Stimulated activated CD8-positive, alpha-beta memory T cell treated with anti-CD3 and anti-CD28 coated beads, Interleukin-15, amount 100 ng/mL, for 1 hour (primary cell): ENCODE results near the gene LYPD3.
A peak's percentile ranks its signal among the peaks of the same experiment; 100 is the strongest.

Experiments used
- DNase-seq: peaks from one replicate; pipeline ENCODE4 v3.0.0-alpha.2; 2020; ENCODE audit warnings: low read depth

Gene LYPD3

DNA sequence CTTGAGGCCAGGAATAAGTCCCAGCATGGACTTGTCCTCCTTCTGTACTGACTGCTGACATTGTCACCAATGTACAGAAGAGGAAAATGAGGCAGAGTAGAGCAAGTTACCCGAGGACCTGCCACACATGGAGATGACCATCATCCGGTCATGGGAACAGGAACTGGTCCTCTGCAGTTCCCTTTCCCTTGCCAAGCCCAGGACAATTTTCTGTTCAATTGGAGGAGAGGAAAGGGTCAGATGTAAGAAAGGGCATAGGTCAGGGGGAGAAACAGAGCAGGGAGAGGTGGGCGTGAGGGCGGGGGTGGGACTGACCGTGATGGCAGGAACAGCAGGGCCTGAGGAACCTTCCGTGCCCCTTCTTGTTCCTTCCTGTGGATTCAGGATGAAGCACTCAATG, 20.5 kb upstream of the LYPD3 start:
- no peak for DNase-seq

DNA sequence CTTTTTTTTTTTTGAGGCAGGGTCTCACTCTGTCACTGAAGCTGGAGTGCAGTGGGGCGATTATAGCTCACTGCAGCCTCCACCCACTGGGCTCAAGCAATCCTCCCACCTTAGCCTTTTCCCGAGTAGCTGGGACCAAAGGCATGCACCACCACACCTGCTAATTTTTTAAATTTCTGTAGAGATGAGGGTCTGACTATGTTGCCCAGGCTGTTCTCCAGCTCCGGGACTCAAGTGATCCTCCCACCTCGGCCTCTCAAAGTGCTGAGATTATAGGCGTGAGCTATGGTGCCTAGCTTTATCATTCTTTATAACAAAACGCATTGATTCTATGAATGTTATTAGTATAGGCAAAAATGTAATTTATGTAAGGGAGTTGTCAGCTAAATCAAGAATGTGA, 17.9 kb upstream of the LYPD3 start:
- no peak for DNase-seq

DNA sequence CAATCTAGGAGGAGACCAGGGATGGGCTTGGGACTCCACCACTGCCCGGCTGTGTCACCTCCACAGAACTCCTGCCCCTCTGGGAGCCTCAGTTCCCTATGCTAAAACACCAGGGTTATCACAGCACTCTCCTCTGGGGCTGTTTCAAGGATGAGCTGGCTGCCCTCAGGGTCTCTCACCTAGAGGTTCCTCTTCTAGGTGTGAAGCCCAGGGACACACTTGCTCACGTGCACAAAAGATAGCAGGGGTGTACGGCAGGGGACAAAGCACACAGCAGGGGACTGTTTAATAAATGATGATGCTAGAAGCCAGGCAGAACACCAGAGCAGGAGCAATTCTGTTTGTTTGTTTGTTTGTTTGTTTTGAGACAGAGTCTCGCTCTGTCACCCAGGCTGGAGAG, 16.8 kb upstream of the LYPD3 start:
- no peak for DNase-seq

DNA sequence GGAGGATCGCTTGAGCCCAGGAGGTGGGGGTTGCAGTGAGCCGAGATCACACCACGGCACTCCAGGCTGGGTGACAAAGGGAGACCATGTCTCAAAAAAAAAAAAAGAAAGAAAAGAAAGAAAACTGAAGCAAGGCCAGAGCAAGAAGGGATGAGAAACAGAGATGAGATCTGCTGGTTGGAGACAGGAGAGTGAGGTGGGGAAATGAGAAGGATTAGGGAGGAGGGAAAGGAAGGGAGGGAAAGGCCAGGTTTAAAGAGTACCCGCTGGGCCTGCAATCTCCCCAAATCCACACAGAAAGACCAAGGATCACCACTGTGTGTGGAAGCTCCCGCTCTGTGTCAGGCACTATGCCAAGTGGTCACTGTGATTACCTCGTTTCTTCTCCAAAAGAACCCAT, 16.3 kb upstream of the LYPD3 start:
- DNase-seq: no peak

DNA sequence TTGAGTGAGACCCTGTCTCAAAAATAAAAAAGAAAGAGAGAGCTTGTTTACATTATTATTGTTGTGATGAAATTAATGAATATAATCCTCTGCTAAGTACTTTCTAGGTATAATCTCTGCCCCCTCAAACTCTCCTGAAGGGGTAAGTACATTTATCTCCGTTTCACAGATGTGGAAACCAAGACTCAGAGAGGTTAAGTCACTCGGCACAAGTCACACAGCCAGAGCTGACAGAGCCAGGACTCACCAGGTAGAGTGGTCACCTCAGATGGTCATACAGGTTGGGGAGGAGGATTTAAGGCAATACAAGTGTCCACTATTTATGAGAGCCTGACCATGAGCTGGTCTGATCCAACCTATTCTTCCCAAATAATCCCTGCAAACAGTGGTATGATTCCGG, 15.2 kb upstream of the LYPD3 start:
- no peak for DNase-seq

DNA sequence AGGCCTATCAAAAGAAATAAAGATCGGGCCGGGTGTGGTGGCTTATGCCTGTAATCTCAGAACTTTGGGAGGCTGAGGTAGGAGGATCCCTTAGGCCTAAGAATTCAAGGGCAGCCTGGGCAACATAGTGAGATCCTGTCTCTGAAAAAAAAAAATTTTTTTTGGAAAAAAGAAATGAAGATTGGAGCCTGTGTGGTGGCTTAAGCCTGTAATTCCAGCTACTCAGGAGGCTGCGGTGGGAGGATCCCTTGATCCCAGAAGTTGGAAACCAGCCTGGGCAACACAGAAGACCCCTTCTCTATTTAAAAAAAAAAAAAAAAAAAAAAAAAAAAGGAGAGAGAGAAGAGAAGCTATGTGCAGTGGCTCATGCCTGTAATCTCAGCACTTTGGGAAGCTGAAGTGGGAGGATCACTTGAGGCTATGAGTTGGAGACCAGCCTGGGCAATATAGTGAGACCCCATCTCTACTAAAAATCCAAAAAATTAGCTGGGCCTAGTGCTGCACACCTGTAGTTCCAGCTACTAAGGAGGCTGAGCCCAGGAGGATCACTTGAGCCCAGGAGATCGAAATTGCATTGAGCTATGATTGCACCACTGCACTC, 14.7 kb upstream of the LYPD3 start:
- no peak for DNase-seq

DNA sequence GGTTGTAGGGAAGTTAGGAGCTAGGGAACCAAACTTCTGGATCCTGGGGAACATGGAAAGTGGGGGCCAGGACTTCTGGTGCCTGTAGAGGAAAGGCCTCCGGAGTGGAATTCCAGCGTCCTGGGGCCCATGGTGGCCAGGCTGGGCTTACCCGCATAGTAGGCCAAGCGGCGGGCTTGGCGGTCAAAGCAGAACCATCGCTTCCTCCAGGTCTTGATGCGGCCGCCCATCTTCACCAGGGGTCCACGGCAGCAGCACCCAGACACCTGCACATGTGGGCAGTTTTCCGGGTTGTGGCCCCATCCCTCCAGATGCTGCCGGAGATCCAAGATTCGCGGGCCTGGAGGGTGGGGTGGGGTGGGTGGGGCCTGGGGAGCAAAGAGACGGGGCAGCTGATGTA, 13.8 kb upstream of the LYPD3 start:
- DNase-seq: no peak

DNA sequence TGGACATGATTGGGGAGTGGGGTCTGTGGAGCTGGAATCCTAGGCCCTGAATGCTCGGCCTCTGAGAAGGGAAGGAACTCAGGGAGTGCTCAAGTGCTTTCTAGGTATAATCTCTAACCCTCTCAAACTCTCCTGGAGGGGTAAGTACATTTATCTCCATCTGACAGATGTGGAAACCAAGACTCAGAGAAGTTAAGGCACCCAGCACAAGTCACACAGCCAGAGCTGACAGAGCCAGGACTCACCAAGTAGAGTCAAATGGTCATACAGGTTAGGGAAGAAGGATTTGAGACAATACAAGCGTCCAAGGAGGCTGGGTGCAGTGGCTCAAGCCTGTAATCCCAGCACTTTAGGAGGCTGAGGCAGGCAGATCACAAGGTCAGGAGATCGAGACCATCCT, 12.9 kb upstream of the LYPD3 start:
- no peak for DNase-seq

DNA sequence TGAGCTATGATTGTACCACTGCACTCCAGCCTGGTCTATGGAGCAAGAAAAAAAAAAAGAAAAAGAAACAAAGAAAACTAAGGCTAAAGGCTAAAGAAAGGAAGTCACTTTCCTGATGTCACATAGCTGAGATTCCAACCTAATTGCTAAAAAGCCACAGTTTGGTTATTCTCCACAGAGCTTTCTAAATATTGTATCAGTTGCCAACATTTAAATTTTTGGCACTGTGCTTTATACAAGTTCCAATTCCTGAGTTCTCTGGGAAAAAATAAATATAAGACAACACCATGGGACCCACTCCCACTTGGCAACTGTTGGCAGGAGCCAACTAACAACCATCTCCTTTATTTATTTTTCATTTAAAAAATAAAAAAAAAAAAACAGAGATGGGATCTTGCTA, 11.2 kb upstream of the LYPD3 start:
- DNase-seq: no peak

DNA sequence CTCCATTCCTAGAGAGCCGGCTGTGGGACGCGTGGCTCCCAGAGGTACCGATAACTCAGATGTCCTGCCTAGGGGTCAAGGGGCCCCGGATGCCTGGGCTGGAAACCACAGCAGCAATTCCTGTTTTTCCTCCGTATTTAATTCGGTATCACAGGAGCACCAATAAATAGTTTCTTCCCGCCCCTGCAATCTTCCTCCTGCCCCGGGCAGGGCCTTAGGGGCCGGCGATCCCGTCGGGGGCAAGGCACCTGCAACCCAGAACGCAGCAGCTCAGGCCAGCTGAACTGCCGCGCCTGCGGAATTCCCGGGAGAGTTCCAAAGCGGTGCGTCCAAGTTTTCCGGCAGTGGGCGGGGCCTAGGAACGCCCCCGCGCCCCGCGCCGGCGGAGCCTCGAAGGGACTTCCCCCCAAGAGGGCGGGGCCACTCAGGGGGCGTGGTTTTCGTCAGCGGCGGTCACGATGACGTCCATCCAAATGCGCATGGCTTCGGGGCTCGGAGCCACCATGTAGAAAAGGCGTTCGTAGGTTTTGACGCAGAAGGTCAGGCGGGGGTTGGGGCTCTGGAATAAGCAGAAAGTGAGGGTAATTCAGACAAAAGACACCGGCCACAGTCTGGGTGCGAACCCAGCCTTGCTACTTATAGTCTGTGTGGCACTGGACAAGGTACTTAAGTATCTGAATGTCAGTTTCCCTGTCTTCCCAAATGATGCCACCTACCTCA, 9.7 kb upstream of the LYPD3 start:
- DNase-seq: peak; percentile 96

DNA sequence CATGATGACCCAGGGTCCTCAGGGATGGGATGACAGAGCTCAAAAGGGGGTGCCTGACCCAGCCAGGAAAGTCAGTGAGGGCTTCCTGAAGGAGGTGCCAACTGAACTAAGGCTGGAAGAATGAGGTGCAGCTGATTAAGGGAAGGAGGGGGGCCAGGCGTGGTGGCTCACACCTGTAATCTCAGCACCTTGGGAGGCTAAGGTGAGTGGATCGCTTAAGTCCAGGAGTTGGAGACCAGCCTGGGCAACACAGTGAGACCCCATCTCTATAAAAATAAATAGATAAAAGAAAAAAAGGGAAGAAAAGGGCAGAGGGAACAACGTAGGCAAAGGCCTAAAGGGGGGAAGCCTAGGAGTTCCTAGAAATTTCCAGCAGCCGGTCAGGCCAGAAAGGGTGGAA, 9.1 kb upstream of the LYPD3 start:
- DNase-seq: no peak

DNA sequence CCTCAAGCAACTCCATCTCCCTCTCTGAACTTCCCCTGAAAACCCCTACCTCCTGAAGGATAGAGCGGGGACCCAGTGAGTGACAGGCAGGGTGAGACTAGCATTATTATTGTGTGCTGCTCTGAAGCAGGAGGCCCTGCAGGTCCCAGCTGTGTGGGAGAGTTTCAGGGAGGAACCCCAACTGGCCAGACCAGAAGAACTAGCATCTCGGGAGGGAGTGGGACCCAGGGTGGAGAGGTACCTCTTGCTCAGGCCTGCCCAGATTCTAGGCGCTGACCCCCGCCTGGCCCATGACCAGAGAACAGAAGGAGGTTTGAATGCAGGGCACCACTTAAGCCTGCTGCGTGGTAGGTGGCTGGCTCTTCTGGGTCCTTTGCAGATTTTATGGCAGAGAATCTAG, 5.7 kb upstream of the LYPD3 start:
- DNase-seq: no peak

DNA sequence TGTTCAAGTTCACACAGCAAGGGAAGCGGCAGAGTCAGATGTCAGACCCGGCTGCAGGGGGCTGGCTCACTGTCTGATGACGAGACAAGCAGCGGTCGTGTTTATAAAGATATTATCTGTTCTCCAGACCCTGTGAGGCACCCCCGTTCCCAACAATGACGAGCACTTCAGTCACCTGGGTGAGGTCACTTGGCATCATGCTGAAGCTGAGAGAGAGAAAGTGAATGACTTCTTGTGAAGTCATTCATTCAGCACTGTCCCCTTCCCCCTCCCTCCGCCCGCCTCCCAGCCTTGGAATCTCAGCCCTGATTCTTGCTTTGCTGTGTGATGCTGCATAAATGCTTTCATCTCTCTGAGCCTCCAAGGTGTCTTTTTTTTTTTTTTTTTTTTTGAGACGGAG, 4.9 kb upstream of the LYPD3 start:
- DNase-seq: no peak

DNA sequence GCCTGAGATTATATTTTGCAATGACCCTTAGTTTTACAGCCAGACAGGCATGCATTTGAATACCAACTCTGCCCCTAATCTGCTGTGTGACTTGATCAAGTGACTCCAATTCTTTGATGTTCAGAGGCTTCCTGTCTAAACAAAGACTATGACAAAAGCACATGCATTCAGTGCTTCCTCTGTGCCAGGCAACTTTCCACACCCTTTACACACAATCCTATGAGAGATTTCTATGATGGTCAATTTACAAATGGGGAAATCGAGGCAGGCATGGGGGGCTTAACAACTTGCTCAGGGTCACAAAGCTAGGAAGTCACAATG, 3.7 kb upstream of the LYPD3 start:
- no peak for DNase-seq

DNA sequence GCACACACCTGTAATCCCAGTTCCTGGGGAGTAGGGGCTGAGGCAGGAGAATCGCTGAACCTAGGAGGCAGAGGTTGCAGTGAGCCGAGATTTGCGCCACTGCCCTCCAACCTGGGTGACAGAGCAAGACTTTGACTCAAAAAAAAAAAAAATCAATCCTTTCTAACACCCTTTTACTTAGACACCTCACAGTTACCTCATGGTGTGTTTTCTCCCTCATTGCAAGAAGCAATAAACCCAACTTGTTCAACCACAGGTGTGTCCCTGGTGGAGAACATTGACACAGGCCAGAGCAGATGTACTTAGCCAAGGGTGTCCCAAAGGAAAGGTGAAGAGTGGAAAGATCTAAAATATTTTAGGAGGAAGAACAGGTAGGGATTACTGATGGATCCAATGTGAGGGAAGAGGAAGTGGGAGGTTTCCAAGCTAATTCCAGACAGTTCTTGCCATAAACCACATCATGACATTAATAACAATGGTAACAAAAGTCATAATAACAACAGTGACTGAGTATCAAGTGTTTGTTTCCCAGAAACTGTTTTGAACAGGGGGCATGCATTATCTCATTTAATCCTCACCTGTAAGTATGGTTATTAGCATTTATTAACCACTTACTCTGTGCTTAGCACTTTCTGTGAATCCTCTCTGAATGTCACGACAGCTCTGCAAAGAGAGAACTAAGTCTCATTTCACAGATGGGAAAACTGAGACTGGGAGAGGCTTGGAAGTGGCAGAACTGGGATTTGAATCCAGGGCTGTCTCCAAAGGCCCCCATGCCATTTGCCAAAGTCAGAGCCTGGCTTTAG, 3.1 kb upstream of the LYPD3 start:
- no peak for DNase-seq

DNA sequence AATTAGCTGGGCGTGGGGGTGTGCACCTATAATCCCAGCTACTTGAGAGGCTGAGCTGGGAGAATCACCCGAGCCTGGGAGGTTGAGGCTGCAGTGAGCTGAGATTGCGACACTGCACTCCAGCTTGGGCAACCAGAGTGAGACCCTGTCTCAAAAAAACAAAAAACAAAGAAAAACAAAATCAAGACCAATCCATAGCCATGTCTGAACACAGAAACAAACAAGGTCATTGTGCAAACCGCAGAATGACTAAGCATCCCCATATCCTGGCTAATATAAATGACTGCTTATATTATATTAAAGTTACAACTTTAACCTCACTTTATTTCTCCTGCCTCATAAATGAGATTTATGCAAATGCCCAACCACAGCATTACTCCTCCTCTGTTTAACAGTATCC, 2.3 kb upstream of the LYPD3 start:
- no peak for DNase-seq

DNA sequence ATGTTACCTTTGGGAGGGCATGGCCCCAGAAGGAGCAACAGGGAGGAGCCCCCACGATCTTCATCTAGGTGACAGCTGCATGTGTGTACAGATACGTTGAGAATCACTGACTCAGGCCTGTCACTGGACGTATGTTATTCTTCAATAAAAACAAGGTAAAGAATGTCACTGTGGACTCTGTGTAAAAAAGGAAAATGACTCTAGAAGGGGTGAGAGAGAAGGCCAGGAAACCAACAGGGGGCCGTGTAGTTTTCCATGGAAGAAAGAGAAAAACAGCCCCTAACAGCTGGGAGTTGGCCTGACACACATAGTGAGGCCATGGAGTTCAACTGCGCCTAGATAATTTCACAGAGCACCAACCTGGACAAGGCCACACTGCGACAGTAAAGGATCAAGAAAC, 1.9 kb upstream of the LYPD3 start:
- DNase-seq: no peak

DNA sequence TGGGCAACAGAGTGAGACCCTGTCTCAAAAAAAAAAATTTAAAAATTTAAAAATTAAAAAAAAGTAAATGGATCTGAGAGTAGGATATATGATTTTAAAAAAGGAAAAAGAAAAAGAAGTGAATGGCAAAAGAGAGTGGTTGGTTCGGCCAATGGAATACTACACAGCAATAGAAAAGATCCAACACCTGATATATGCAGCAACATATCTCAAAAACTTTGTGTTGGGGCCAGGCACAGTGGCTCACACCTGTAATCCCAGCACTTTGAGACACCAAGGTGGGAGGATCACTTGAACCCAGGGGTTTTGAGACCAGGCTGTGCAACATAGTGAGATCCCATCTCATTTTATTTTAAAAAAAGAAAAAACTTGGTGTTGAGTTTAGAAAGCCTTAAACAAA, 1.4 kb upstream of the LYPD3 start:
- no peak for DNase-seq

DNA sequence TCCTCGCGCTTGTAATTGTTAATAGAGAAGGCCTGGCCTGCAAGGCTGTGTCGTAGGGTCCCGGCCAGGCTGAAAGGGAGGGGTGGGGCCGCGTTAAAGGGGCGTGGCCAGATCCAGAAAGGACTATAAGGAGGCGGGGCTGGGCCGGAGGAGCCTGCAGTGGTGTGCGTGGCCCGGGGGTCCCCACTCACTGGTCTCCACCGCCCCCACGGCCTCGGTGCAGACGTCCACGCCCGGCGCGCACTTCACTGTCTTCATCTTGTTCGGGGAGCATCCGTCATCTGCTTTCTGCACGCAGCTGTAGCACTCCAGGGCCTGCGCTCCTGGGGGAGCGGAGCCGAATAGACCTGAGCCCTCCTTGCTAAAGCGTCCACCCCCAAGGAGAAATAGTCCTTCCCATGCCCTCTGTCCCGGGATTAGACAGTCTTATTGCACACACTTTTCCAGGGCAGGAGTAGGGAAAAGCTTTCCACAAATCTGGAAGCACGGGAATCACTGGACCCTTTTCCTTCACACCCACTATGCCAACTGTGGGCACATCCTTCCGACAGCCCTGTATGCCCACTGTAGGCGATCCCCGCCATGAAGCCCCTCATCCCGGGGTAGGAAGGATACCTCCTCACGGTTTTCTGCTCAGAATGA, 1.2 kb downstream of the LYPD3 start:
- DNase-seq: peak; percentile 57

DNA sequence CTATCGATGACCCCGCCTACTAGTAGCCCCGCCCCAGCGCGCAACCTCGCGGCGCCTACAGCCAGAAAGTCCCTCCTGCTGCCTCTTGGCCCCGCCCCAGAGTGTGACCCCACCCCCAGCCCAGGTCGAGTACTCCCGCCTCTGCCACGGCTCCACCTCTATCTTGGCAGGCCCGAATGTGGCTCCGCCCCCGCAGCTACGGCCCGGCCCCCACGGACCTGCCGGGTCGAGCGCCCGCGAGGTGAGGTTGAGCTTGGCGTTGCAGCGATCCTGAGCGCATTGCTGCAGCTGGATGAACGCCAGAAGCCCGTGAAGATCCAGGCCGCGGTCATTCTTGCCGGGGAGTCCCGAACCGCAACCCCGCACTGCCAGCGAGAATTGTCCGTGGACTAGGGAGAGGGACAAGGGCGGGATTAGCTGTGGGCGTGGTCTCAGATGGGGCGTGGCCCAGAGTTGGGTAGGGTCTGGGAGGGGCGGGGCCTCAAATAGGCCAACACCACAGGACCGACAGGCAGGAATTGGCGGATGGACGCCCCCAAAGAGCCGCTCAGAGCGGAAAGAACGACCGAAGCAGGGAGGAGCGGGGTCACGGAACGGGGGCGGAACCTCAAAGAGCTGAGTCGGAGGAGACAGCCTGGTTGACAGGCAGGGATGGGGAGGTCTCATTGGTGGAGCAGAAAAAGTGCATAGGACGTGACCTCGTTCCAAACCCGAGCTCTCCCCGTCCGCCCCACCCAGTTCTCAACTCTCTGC, 1.9 kb downstream of the LYPD3 start:
- peak; percentile 99 for DNase-seq

DNA sequence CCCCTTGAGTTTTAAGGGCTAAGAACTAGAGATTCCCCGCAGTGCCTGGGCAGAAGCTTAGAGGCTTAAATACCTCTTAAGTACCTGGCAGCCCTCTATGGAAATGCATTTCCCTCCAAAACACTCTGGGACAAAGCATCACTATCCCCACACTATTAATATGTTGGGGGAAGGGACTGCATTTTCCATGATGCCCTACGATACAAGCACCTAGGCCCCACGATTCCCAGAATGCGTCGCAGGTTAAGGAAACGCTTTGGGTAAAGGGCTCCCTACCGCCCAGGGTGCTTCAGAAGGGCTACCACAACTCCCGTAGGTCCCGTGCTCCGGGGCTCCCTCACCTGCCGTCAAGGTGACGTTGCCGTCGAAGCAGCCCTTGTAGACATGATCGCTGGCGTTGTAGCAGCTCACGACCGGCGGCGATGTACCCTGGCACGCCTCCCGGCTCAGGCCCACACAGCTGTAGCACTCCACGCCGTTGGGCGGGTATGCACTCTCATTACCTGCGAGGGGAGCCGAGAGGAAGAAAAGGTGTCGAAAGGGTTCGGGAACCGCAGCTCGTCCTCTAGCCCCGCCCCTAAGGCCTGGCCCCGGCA, 2.5 kb downstream of the LYPD3 start:
- DNase-seq: no peak

DNA sequence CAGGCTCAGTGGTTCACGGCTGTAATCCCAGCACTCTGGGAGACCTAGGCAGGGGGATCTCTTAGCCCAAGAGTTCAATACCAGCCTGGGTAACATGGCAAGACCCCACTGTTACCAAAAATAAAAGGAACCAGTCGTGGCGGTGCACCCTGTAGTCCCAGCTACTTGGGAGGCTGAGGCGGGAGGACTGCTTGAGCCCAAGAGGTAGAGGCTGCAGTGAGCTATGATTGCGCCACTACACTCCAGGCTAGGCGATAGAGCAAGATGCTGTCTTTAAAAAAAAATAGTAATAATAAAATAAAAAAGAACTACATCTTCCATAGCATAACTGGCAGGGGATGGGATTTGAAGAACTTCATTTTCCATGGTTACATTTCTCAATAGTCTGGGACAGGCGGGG, 3.0 kb downstream of the LYPD3 start:
- no peak for DNase-seq
